ENCODE measurements around the gene ADD1.

The ADD1 gene

DNA sequence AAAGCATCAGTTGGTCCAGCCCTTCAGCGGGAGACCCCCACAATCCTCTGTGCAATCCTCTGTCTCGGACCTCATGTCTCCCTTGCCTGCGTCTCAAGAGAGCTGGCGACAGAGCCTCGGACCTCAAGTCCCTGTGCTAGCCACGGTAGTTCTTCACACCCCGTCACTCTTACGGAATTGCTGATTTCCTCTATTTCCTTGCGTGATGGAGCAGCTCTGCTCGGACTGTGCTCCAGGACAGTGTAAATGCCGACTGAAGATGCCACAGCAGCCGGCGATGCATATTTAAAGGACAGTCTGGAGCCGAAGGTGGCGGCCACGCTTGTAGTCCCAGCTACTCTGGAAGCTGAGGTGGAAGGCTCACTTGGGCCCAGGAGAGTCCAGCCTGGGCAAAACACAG, 121.6 kb downstream of the ADD1 start:
- ChIA-PET POLR2A (no interaction called here), CTCF (interaction anchor here (1.5 to 10.6 kb wide), 3 partner anchors 11 to 72 kb away, joined by 5 to 100 read pairs (median 14); no protein-coding TSS in a partner anchor)
- TF ChIP-seq, protein P1, sequence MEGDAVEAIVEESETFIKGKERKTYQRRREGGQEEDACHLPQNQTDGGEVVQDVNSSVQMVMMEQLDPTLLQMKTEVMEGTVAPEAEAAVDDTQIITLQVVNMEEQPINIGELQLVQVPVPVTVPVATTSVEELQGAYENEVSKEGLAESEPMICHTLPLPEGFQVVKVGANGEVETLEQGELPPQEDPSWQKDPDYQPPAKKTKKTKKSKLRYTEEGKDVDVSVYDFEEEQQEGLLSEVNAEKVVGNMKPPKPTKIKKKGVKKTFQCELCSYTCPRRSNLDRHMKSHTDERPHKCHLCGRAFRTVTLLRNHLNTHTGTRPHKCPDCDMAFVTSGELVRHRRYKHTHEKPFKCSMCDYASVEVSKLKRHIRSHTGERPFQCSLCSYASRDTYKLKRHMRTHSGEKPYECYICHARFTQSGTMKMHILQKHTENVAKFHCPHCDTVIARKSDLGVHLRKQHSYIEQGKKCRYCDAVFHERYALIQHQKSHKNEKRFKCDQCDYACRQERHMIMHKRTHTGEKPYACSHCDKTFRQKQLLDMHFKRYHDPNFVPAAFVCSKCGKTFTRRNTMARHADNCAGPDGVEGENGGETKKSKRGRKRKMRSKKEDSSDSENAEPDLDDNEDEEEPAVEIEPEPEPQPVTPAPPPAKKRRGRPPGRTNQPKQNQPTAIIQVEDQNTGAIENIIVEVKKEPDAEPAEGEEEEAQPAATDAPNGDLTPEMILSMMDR (IDR thresholded peaks at IDR 0.05; ENCODE audit: insufficient read depth, low read length, missing control alignments): no peak
- DNase-seq (ENCODE audit: low read depth, low spot score): no peak
- no peak overlapping the region for H3K4me3 ChIP-seq (ENCODE audit: low read depth, low read length)

DNA sequence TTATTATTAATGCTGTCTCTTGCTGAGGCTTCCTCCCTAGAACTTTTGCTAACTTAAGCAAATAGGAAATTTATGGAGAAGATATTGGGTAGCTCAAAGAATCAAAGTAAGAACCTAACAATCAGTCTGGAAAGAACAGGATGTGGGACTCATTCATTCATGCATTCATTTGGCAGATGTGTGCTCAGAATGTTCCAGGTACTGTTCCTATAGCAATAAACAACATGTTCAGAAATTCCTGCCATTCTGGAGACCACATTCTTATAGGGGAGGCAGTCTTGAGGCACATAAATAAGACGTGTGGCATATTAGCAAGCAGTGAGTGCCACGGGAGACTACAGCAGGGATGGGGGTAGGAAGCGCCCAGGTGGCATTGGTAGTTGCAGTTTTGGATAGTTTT, 124.7 kb downstream of the ADD1 start:
- ChIA-PET CTCF (interaction anchor here (1.4 to 10.6 kb wide), 2 partner anchors 9 to 65 kb away, joined by 4 to 100 read pairs; no protein-coding TSS in a partner anchor), POLR2A (no interaction called here)
- no peak overlapping the region for H3K4me3 ChIP-seq (ENCODE audit: low read depth, low read length)
- TF ChIP-seq, protein P1 (IDR thresholded peaks at IDR 0.05; ENCODE audit: insufficient read depth, low read length, missing control alignments): no peak
- no peak for DNase-seq (ENCODE audit: low read depth, low spot score)

DNA sequence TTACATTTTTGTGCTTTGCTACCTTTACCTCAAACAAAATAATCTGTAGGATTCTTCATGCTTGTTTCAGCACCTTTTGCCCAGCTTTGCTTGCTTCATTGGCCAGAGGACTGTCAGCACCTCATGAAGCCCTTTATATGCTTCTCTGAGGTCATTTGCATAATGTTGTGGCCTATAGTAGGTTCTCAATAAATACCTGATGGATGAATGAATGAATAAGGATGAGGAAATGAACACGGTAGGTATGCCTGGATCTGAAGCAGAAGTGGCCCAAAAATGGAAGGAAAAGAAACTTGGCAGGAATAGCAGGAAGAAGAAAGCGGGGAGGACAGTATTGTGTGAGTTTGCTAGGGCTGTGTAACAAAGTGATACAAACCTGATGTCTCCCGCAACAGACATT, 127.6 kb downstream of the ADD1 start:
- ChIA-PET POLR2A (no interaction called here), CTCF (interaction anchor here (10.6 kb wide), 1 partner anchor 6 kb away, joined by 100 read pairs; no protein-coding TSS in a partner anchor)
- TF ChIP-seq, protein P1 (IDR thresholded peaks at IDR 0.05; ENCODE audit: insufficient read depth, low read length, missing control alignments): no peak
- DNase-seq (ENCODE audit: low read depth, low spot score): no peak
- no peak overlapping the region for H3K4me3 ChIP-seq (ENCODE audit: low read depth, low read length)

DNA sequence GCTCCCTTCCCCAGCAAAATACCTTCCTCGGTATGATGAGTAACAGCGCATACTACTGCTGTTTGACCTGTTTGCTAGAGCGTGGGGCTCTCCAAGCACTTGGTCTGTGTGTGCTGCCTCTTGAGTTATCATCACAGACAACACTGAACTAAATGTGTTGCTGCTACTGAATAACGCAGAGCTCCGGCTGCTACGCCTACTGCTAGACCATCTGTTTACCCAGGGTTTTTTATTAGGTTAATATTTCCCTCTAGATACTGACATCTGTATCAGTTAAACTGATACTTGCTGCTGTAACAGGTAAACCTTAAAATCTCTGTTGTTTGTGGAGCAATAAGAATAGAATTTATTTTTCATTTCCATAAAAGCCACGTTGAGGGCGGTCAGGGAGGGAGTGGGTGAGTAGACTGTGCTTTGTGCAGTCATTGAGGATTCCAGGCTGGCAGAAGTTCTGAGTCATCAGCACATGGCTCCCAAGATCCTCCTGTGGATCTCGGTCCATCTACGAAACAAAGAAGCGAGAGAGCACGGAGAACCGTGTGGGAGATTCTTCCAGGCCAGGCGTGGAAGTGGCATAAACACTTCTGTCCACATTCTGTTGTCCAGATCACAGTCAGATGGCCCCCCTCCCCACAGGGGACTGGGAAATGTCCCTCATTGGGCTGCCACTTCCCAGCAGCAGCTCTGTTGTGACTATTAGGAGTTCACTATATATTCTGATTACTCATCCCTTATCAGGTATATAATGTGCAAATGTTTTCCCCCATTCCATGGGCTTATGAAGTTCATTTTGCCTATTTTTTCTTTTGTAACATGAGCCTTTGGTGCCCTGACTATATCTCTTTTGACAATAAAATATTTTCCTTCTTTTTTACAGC, 133.8 kb downstream of the ADD1 start:
- H3K4me3 ChIP-seq (ENCODE audit: low read depth, low read length): no peak overlapping the region
- CTCF ChIA-PET: interaction anchor here (0.7 to 9.6 kb wide), 18 partner anchors 9 to 222 kb away, joined by 3 to 100 read pairs (median 5); partner anchors contain the start of genes GRK4, NOP14 and TNIP2
- TF ChIP-seq, protein P1 (IDR thresholded peaks at IDR 0.05; ENCODE audit: insufficient read depth, low read length, missing control alignments): no peak
- no peak for DNase-seq (ENCODE audit: low read depth, low spot score)
- POLR2A ChIA-PET: interaction anchor here (0.6 to 1.4 kb wide), 2 partner anchors 14 to 176 kb away, joined by 3 to 6 read pairs; partner anchors contain the start of genes GRK4 and NOP14

Data from AG04449 (cell line).